HK-2 (cell line): ENCODE measurements around the gene RPS19BP1.
A peak's percentile ranks its signal among the peaks of the same experiment; 100 is the strongest.

ENCODE experiments used
- DNase-seq: peaks from one replicate; pipeline ENCODE4 v3.0.0-alpha.2; 2018; ENCODE audit not compliant: unreplicated experiment

The RPS19BP1 gene, protein sequence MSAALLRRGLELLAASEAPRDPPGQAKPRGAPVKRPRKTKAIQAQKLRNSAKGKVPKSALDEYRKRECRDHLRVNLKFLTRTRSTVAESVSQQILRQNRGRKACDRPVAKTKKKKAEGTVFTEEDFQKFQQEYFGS

DNA sequence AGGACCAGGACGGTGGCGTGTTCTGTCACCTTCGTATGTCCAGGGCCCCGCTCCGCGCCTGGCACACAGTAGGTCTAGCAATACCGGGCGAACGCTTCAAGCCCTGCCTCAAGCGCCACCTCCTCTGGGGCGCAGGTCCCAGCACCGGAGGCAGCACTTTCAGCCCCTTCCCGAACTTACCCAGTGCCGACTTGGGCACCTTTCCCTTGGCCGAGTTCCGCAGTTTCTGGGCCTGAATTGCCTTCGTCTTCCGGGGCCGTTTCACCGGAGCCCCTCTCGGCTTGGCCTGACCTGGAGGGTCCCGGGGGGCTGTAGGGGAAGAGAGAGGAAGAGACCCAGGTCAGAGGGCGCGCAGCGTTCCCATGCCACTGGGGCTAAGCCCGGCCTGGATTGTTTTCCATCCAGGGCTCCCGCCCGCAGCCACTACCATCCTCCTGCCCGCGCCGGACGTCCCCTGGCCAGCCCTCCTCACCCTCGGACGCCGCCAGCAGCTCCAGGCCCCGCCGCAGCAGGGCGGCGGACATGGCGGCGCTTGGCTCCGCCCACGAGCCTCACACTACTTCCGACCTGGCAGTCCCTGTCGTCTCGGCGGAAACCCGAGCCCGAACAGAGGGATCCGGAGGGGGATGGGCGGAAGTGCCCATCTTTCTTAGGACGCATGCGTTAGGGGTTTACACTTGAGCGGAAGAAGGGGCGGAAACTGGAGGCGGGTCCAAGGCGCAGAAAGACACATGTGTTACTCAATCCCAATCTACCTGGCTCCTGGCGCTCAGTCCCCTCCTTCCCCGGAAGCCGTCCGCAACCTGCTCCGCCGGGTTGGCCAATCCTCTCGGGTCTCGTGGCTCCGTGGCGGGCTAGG lies at the start of gene RPS19BP1:
Gene RPS19BP1, minus strand, starts transcription at position 534 of the 859 bp plus-strand sequence. Its CDS starts 10 bp downstream, at position 524.
- peak; percentile 97 for DNase-seq

DNA sequence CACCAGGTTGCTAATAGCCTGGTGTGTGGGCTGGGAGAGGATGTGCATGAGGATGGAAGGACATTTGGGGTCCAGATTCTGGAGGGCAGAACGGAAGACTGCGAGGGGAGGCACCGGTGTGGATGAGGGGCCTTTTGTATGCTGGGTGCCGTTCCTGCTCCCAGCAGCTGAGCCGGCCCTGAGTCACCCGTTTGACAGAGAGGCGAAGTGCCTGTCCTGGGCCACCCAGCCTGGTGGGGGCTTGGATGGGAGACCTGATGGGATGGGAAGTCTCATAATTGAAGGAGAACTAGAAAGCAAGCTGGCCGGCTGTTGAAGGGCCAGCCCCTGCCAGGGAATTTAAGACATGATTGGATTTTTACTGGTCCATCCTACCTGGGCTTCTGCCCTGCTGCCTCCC lies 48.8 kb upstream of the RPS19BP1 start:
- DNase-seq, result no peak

DNA sequence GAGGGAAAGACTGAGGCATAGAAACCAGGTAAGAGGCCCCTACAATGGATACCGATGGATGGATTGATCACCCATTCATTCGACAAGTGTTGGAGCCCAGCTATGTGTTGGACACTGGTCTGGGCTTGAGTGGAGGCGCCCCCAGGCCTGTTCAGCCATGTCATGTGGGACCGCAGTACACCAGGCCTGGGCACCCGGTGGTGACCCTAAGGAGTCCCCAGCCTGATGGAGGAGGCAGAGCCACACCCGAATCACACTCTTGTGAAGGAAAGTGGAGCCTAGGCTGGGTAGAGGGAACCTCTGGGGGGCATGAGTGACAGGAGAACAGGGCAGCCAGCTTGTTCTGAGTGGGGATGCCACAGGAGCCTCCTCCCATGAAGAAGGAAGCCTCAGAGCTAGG lies 48.2 kb upstream of the RPS19BP1 start:
- no peak for DNase-seq

DNA sequence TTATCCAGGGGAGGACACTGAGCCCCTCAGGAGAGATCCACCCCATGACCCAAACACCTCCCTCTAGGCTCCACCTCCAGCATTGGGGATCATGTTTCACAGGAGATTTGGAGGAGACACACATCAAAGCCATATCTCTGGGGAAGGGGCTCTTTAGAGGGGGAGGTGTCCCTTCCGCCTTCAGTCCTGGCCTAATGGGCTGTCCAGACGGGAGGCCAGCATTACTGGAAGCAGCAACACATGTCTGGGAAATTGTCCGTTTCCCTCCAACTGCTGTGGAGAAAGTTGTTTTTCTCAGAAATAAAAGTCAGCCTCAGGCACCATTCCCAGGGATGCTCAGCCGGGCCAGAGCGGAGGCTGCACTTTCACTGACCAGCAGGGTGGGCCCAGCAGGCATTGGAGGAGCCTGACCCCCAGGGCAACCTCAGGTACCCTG lies 47.5 kb upstream of the RPS19BP1 start:
- no peak for DNase-seq

DNA sequence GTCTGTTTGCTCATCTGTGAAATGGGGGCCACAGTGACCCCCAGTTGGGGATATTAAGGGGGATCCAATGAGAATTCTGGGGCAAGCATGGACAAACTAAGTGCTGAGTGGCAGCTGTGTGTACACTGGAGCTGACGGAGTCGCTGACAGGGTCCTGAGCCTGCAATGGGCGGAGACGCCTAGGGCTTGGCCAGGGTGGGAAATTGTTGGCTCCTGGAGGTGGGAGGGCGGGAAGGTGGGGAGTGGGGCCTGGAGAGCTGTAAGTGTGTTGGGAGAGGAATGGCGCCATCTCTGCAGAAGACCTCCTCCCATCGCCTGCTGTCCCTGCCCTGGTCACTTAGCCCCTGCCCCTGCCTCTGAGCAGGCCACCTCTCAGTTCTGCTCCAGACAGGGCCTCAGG lies 45.4 kb upstream of the RPS19BP1 start:
- no peak for DNase-seq

DNA sequence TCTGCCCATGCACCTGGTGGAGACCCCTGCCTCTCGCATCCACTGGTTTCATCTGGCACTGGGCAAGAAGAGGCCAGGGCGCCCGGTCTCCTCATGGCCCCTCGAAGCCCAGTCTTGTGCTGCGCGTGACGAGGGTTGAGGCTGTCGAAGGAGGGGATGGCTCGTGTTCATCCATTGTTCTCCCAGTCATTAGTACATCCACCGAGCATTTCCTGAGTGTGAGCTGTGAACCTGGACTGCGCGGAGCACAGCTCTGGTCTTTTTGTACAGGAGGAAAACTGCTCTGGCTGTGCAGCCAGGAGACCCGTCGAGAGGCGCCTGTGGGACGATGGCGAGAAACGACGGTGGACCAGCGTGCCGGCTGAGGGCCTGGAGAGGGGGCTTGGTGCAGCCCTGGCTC lies 44.8 kb upstream of the RPS19BP1 start:
- no peak for DNase-seq

DNA sequence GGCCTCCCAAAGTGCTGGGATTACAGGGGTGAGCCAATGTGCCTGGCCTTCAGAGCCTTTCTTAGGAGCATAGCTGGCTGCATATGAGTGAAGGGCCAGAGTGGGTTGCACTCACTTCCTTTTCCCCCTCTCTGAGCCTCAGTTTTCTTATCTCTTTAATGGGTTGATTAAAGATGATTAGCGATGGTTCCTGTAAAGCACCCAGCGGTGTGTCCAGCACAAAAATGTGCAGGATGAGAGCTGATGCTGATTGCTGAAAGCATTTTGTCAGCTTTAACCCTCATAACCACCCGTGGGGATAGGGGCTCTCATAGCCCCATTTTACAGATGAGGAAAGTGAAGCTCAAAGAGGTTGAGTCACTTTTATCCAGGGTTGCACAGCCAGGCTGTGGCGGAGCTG lies 43.5 kb upstream of the RPS19BP1 start:
- DNase-seq, result no peak

DNA sequence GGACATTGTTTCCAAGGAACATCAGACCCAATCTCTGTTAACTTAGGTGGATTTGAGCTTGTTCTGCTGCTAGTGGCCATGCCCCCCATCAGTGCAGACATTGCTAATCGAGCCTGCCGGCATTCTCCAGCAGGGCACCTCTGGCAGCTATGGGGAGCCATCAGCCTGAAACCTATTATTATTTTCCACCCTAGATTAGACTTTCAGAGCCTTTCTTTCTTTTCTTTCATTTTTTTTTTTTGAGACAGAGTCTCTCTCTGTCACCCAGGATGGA lies 42.9 kb upstream of the RPS19BP1 start:
- DNase-seq, result no peak

DNA sequence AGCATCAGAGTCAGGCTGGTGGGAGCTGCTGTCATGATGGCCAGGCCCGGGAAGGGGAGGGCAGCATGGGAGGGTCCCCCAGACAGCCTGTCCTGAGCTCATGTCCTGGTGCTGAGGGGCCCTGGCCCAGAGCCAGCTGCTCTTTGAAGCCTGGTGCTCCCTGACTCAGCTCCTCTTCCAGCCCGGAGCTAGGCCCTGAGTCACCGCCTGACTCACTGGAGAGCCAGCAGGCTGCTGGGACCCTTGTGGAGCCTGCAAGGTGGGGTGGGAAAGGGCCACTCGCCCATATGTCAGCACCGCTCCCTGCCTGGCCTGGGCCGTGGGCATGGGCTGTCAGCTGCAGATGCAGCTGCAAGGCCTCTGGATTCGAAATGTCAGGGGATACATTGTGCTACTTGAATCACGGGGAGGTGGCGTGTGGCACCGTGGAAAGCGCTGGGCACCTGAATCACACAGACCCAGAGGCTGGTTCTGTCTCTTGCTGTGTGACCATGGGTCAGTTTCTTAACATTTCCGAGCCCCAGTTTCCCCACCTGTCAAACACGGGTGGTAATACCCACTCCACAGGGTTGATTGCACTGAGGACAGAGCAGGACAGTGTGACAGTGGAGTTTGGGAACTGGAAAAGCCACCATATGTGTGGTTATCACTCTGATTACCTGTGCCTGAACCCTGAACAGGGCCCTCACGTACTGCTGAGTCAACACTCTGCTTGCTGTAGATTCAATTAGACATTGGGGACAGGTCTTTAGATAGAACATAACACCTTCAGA lies 42.4 kb upstream of the RPS19BP1 start:
- peak; percentile 84 for DNase-seq

DNA sequence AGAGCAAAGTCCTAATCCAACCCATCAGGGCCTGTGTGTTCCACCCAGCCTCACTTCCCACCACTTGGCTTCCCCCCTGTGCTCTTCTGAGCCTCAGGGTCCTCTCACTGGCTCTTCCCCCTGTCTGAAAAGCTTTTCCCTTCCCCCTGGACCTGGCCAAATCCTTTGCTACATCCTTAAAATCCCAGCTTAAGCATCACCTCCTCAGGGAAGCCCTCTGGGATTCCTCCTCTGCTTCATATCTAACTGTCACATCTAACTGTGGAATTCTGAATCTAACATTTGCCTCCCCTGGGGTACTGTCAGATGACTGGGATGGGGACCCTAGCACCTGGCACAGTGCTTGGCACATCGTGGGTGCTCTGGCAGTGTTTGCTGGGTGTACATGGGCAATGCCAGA lies 39.0 kb upstream of the RPS19BP1 start:
- no peak for DNase-seq

DNA sequence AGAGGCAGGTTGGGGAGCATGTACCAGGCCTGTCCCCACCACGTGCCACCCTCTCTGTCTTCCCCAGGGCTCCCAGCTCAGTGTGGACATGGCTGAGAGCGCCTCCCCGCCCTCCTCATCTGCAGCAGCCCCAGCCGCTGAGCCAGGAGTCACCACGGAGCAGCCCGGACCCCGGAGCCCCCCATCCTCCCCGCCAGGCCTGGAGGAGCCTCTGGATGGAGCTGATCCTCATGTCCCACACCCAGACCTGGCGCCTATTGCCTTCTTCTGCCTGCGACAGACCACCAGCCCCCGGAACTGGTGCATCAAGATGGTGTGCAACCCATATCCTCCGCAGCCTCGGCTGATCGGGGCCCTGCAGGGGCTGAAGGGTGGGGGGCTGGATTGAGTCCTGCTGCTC lies 38.1 kb upstream of the RPS19BP1 start, which contains the start of gene CACNA1I:
Gene CACNA1I, plus strand, starts transcription at position 89 of the 400 bp plus-strand sequence. Its CDS starts 0 bp downstream, at position 89.
- no peak for DNase-seq

DNA sequence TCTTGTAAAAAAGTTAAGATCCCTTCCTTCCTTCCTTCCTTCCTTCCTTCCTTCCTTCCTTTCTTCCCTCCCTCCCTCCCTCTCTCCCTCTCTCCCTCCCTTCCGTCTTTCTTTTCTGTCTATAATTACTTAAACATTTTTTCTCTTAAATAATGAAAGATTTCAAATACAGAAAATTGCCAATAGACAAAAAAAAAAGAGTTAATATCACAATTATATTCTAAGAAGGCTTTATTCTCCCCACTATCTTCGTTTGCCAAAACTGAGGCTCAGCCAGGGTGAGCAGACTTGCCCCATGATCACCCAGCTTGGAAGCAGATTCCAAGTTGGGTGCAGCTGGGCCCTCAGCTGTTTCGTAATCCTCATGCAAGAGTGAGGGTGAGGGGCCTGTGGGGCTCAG lies 37.7 kb upstream of the RPS19BP1 start:
- DNase-seq, result no peak

DNA sequence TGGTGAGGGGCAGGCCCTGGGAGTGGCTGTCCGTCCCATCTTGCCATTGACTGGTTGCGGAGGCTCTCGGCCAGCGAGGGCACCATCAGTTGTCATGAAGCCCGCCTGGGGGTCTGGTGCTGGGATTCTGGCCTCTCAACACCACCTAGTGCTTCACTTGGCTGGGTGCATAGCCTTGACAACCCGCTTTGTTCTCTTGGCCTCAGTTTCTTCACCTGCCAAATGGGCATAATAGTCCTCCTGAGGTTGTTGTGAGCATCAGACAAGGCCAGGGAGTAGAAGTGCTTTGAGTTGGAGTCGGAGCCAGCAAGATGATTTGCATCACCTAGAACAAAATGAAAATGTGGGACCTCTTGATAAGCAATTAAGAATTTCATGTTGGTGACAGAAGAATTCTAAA lies 36.5 kb upstream of the RPS19BP1 start:
- DNase-seq, result no peak

DNA sequence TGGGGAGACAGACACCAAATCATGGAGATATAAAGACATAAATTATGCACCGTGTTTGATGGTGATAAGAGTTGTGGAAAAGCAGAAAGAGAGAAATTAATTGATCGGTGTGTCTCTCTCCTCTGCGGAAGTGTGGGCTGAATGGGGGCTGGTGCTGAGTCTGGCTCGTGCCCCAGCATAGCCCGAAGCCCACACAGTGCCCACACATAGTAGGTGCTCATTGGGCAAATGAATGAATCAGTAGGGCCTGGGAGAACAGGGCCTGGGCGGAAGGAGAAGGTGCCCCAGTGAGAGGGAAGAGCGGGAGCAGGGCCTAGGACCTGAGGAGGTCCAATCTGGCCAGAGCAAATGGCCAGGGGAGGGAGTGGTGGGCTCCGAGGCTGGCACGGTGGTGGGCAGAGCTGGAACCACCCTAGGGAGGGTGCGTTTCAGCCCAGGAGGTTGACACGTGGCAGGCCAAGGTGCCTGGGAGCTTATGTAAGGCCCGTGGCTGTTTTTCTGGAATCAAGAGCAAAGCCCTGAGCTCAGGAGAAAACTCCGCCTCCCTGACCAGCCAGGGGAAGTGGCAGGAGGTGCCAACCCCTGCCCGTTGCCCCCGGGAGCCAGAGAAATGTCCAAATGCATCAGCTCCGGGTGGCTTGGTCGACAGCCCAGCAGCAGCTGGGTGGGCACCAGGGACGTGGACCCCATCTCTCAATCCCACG lies 35.9 kb upstream of the RPS19BP1 start:
- no peak for DNase-seq

DNA sequence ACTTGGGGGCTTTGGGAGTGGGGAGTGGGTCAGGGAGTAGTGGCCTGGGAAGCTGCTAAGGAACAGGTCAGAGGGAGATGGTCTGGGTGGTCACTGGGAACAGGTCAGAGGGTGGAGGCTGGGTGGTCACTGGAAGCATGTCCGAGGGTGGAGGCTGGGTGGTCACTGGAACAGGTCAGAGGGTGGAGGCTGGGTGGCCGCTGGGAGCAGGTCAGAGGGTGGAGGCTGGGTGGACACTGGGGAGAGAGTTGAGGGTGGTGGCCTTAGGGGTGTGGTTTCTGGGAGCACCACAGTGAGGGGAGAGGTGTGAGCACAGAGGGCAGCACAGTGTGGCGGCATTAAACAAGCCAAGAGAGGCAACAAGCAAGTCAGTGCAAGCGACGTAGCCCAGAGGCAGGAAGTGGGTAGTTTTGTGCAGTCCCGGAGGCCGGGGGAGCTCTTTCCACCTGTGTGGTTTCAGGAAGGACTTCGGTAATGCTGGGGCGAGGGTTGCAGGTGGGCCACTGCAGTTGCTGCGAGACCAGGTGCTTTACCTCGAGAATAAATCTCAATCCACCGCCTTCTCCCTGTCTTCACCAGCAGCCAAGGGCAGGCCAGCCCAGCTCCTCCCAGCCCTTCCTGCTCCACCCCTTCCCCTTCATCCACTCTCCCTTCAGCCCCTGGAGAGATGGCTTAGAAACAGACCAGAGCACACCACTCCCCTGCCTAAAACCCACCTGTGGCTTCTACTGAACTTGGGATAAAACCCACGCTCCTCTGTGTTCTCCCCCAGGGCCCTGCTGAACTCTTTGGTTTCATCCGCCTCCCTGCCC lies 34.8 kb upstream of the RPS19BP1 start:
- DNase-seq, result no peak

DNA sequence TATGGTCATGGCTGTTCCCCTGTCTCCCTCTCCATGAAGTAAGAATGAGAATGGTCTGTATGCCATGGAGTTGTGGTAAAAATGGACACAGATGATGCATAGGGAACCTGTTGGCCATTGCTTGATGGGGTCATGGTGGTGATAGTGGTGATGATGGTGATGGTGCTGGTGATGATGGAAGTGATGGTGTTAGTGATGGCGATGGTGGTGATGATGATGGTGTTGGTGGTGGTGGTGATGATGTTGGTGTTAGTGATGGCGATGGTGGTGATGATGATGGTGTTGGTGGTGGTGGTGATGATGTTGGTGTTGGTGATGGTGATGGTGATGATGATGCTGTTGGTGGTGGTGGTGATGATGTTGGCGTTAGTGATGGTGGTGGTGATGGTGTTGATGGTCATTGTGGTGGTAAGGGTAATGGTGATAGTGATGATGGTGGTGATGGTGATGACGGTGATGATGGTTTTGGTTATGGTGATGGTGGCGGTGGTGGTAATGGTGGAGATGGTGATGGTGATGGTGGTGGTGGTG lies 32.9 kb upstream of the RPS19BP1 start:
- no peak for DNase-seq

DNA sequence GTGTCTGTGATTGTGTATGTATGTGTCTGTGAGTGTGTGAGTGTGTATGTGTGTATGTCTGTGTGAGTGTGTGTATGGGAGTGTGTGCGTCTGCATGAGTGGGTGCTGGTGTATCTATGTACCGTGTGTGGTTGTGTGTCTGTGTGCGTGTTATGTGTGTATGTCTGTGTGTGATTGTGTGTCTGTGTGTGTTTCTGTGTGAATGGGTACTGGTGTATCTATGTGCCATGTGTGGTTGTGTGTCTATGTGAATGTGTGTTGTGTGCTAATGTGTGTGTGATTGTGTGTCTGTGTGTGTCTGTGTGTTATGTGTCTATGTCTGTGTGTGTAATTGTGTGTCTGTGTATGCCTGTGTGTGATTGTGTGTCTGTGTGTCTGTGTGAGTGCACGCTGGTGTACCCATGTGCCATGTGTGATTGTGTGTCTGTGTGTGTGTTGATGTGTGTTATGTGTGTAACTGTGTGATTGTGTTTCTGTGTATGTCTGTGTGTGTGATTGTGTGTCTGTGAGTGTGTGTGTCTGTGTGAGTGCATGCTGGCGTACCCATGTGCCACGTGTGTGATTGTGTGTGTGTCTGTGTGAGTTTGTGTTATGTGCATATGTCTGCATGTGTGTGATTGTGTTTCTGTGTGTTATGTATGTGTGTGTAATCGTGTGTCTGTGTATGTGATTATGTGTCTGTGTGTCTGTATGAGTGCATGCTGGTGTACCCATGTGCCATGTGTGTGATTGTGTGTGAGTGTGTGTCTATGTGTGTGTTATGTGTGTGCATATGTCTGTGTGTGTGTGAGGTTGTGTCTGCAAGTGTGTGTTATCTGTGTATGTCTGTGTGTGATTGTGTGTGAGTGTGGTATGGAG lies 31.3 kb upstream of the RPS19BP1 start:
- no peak for DNase-seq

DNA sequence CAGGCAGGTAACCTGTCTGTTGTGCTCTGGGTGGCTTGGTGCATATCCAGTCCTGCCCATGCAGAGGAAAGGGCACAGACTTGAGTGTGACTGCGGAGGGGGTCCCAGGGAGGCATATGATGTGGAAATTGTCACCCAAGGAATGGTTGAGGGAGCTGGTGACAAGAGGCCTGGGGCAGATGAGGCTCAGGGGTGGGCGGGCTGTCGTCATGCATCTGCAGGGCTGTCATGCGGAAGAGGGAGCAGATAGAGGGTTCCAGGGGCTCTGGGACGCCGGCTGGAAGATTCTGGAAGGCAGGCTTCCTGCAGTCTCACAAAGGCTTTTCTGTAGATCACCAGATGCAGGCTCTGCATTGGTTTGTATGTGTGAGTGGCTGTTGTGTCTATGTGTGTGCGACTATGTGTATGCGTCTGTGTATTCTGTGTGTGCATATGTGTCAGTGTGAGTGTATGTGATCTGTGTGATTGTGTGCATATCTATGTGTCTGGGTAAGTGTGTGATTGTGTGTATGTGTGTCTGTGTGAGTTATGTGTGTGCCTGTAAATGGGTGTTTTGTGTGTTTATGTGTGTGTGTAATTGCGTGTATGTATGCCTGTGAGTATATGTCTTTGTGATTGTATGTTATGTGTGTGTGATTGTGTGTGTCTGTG lies 30.4 kb upstream of the RPS19BP1 start:
- no peak for DNase-seq

DNA sequence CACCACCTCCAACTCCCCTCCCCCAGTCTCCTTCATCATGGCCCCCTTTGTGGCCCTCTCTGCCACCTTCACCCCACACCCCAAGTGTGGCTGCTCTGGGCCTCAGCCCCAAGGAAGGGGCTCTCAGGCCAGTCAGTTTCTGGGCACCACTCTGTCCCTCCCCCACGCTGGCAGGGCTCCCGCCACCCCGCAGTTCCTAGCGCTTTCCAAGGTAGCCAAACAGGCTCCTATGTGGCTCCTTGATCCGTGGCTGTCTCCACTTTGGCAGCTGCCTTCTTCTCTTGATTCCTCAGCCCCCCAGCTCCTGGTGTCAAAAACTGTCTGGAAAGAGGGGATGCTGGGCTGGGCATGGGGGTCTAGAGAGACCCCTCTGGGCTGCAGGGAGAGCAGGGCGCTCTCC lies 27.6 kb upstream of the RPS19BP1 start:
- DNase-seq, result no peak
